SU-DHL-6 (cell line): Measurements from ENCODE around the gene BRI3.

Source experiments
- H2AFZ ChIP-seq: fragments of 200-600 bp; sonication (generic); 2 replicates; pipeline ENCODE4 v1.6.1; 2014; ENCODE audit warnings: low read depth, mild to moderate bottlenecking, moderate library complexity, mixed read lengths, antibody characterized with exemption, low read length; ENCODE audit not compliant: severe bottlenecking
- H3F3A ChIP-seq: fragments of 200-600 bp; shearing (Covaris generic); 2 replicates; pipeline ENCODE4 v1.6.0; 2016; ENCODE audit warnings: antibody characterized with exemption, mild to moderate bottlenecking; ENCODE audit not compliant: insufficient read depth
- H3K27ac ChIP-seq: fragments of 200-600 bp; sonication (generic); 2 replicates; pipeline ENCODE4 v1.5.1; 2016; ENCODE audit warnings: low read depth, mild to moderate bottlenecking, low read length, moderate library complexity, mixed read lengths
- H3K27me3 ChIP-seq: fragments of 200-600 bp; sonication (generic), shearing (Covaris generic); 2 replicates; pipeline ENCODE4 v1.6.0; 2014; ENCODE audit warnings: mild to moderate bottlenecking, low read length
- H3K36me3 ChIP-seq: fragments of 200-600 bp; sonication (generic); 2 replicates; pipeline ENCODE4 v1.6.1; 2014; ENCODE audit warnings: mild to moderate bottlenecking, low read length, mixed read lengths
- H3K4me2 ChIP-seq: fragments of 300-600, 200-600 bp; shearing (Covaris generic), sonication (generic); 2 replicates; pipeline ENCODE4 v1.6.0; 2014; ENCODE audit warnings: low read length, low read depth, mild to moderate bottlenecking; ENCODE audit not compliant: poor library complexity, severe bottlenecking
- H3K4me3 ChIP-seq: fragments of 200-600 bp; sonication (generic); 2 replicates; pipeline ENCODE4 v1.5.1; 2014; ENCODE audit warnings: antibody characterized with exemption, low read length, mild to moderate bottlenecking, mixed read lengths; ENCODE audit not compliant: insufficient read depth, poor library complexity, severe bottlenecking
- H3K79me2 ChIP-seq: fragments of 200-600 bp; sonication (generic); 2 replicates; pipeline ENCODE4 v1.6.1; 2014; ENCODE audit warnings: mild to moderate bottlenecking, low read length, moderate library complexity; ENCODE audit not compliant: insufficient read depth
- H3K9ac ChIP-seq: fragments of 200-600 bp; sonication (generic); 2 replicates; pipeline ENCODE4 v1.7.0; 2014; ENCODE audit warnings: mild to moderate bottlenecking, low read length
- H3K9me2 ChIP-seq: fragments of 200-600 bp; sonication (generic); replicated peaks from 2 replicates; pipeline ENCODE4 v1.6.1; 2014; ENCODE audit warnings: low read length; ENCODE audit not compliant: insufficient read depth
- H3K9me3 ChIP-seq: fragments of 200-600 bp; sonication (generic); 2 replicates; pipeline ENCODE4 v1.6.1; 2014; ENCODE audit warnings: low read length, mixed read lengths; ENCODE audit not compliant: insufficient read depth
- H4K20me1 ChIP-seq: fragments of 200-600 bp; sonication (generic); 2 replicates; pipeline ENCODE4 v1.6.1; 2014; ENCODE audit warnings: low read depth, mild to moderate bottlenecking, antibody characterized with exemption, low read length, moderate library complexity, mixed read lengths
- CTCF ChIP-seq: fragments of 200-600 bp; sonication (generic); IDR thresholded peaks from one replicate; pipeline ENCODE4 v1.5.1; 2017; ENCODE audit warnings: antibody characterized with exemption, mild to moderate bottlenecking, low read length, moderate library complexity; ENCODE audit not compliant: insufficient read depth, poor library complexity, severe bottlenecking
- EZH2phosphoT487 ChIP-seq: fragments of 200-600 bp; sonication (generic), shearing (Covaris generic); conservative IDR thresholded peaks from 2 replicates; pipeline ENCODE4 v1.6.1; 2018; ENCODE audit warnings: mild to moderate bottlenecking, antibody characterized with exemption, low read length, moderate library complexity, mixed read lengths

Gene BRI3

DNA sequence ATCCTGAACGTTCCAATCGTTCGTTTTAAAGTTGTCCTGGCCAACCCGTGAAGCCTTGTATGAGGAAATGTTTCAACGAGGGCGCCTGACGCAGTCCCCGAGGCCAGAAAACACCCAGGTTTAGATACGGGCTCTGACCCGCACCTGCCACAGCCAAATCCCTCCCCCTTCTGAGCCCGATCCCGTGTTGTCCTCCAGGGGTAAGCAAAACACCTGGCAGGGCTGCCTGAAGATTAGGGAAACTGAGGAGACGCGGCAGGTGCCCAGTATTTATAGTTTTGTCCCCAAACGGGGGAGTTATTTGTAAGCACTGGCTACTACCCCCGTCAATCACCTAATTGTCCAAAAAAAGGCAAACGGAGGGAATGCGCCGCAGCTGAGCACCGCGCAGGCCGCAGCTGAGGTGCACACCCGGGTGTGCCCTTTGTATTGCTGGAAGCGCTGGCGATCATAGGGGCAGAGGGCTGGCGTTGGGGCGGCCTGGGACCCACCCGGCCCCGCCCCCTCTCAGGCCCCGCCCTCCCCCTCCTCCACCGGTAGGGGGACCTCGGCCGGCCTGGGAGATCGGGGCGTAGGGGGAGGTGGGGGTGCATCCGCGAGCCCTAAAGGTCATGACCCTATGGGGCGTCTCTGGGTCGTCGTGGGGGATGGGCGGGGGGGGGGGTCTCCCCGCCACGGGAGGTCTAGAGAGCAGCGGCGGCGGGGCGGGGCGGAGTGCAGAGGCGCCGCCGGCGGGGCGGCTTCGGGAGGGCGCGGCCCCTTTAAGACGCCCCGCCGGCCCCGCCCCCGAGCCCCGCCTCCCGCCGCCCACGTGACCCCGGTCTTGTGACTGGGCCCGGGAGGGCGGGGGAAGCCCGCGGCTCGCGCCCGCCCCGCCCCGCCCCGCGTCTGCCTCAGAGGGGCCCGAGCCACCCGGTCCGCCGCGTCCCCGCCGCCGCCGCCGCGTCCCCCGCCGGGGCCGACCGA is at the start of gene BRI3:
Gene BRI3 (plus strand): TSS at position 896 of the 966 bp plus-strand sequence. CDS start 110 bp downstream, outside the sequence.
- H3K27ac ChIP-seq = no peak within 1 kb of the TSS
- H3K36me3 ChIP-seq = no peaks in the 10 kb centered on the region
- no peaks in the 10 kb centered on the region for H3K9me3 ChIP-seq
- H3K9ac ChIP-seq = peak within 1 kb of the TSS; percentile 70
- no peaks in the 10 kb centered on the region for H4K20me1 ChIP-seq
- no peaks in the 10 kb centered on the region for H3F3A ChIP-seq
- H2AFZ ChIP-seq = peak within 1 kb of the TSS; percentile 88
- H3K4me2 ChIP-seq = peak within 1 kb of the TSS; percentile 85
- H3K4me3 ChIP-seq = peak within 1 kb of the TSS; percentile 72
- no peaks in the 10 kb centered on the region for H3K79me2 ChIP-seq
- no peak for TF ChIP-seq CTCF
- TF ChIP-seq EZH2phosphoT487 = no peak
- no peaks in the 10 kb centered on the region for H3K9me2 ChIP-seq
- H3K27me3 ChIP-seq = no peaks in the 10 kb centered on the region

- Histone ChIP-seq H3K9me3 (no peaks in the 10 kb centered on the region), H3K36me3 (no peaks in the 10 kb centered on the region), H2AFZ (no peak overlapping the region), H3K9me2 (no peaks in the 10 kb centered on the region), H4K20me1 (no peaks in the 10 kb centered on the region), H3F3A (no peaks in the 10 kb centered on the region), H3K79me2 (no peaks in the 10 kb centered on the region), H3K27me3 (no peaks in the 10 kb centered on the region), H3K4me3 (no peak overlapping the region), H3K4me2 (no peak overlapping the region), H3K9ac (no peak overlapping the region), H3K27ac (no peak overlapping the region)
- TF ChIP-seq EZH2phosphoT487 (no peak), CTCF (no peak)
Measured at GRCh38 chr7:98232263-98232585, 49.3 kb upstream of the BRI3 start.

DNA sequence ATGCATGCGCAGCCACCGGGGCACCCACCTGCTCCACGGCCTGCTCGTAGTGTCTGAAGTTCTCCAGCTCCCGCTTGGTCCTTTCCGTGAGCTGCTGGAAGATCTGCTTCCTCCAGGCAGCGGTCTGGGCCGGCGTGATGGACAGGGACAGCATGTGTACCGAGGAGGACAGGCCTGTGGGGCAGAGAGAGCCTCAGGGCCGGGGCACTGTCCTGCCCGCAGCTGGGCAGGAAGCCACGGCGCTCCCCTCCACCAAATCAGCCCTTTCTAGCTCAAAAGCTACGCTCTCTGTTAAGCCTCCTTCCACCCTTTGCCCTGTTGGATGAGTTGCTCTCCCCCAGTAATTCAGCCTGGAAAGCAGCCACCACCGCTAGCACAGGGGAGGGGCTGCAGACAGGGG is 48.7 kb upstream of the BRI3 start:
- Histone ChIP-seq H3F3A (no peaks in the 10 kb centered on the region), H2AFZ (no peak overlapping the region), H3K9ac (no peak overlapping the region), H3K27ac (no peak overlapping the region), H3K9me2 (no peaks in the 10 kb centered on the region), H3K4me2 (no peak overlapping the region), H4K20me1 (no peaks in the 10 kb centered on the region), H3K4me3 (no peak overlapping the region), H3K9me3 (no peaks in the 10 kb centered on the region), H3K79me2 (no peaks in the 10 kb centered on the region), H3K27me3 (no peaks in the 10 kb centered on the region), H3K36me3 (no peaks in the 10 kb centered on the region)
- TF ChIP-seq CTCF (no peak), EZH2phosphoT487 (no peak)
